CD4-positive, CD25-positive, alpha-beta regulatory T cell (primary cell): ENCODE measurements around the gene APOBEC3B. TPM values are rescaled to one million over a fixed set of nuclear protein-coding genes. Genes with fewer than 3 reads are reported as not detected.
"Not testable (repeated sequence)": the region's sequence is repeated elsewhere in the genome, so short reads cannot be mapped to it uniquely, and the experiment has no call there.

Experiments
- ATAC-seq, 2 donors: fragments of 150-1000 bp; cut with Tn5 transposase; one replicate each; pipeline ENCODE4 v1.10.0; 2021; ENCODE audit warnings: low read depth in 2 of 2, moderate number of reproducible peaks in 2 of 2, moderate library complexity in 1 of 2
- DNase-seq, 3 donors: peaks; one replicate each; pipeline versions ENCODE4 v3.0.0 to v3.0.0-alpha.2; 2012 to 2022; ENCODE audit warnings: mixed read lengths in 1 of 3
- H3K27ac ChIP-seq: one replicate; pipeline ENCODE4 v1.7.0; 2013; ENCODE audit warnings: mild to moderate bottlenecking, low read length; ENCODE audit not compliant: insufficient read depth, poor library complexity, severe bottlenecking
- H3K27me3 ChIP-seq: one replicate; pipeline ENCODE4 v1.7.0; 2013; ENCODE audit warnings: low read length; ENCODE audit not compliant: control insufficient read depth, insufficient read depth
- H3K36me3 ChIP-seq: one replicate; pipeline ENCODE4 v1.7.0; 2013; ENCODE audit warnings: mild to moderate bottlenecking, low read length, moderate library complexity; ENCODE audit not compliant: control insufficient read depth, insufficient read depth
- H3K4me1 ChIP-seq: 2 replicates; pipeline ENCODE4 v1.7.0; 2013; ENCODE audit warnings: mild to moderate bottlenecking, low read length; ENCODE audit not compliant: insufficient read depth, control insufficient read depth, poor library complexity, severe bottlenecking
- H3K4me3 ChIP-seq: one replicate; pipeline ENCODE4 v1.7.0; 2013; ENCODE audit warnings: low read depth, mild to moderate bottlenecking, low read length, moderate library complexity
- H3K9me3 ChIP-seq, 2 experiments: 1 replicate in 1 of 2; 2 replicates in 1 of 2; pipeline ENCODE4 v1.7.0; 2013; ENCODE audit warnings: low read length in 2 of 2, mild to moderate bottlenecking in 1 of 2, moderate library complexity in 1 of 2; ENCODE audit not compliant: control insufficient read depth in 2 of 2
- H3K27ac Mint-ChIP-seq, 3 donors: one replicate each; pipeline ENCODE4 v1.8.0; 2020 to 2022; ENCODE audit warnings: mild to moderate bottlenecking in 3 of 3, mixed read lengths in 3 of 3, moderate library complexity in 2 of 3
- H3K27me3 Mint-ChIP-seq: one replicate; pipeline ENCODE4 v1.8.0; 2022; ENCODE audit warnings: mild to moderate bottlenecking, mixed read lengths
- H3K36me3 Mint-ChIP-seq: one replicate; pipeline ENCODE4 v1.8.0; 2020; ENCODE audit warnings: mixed read lengths
- H3K4me1 Mint-ChIP-seq, 4 donors: one replicate each; pipeline ENCODE4 v1.8.0; 2020 to 2022; ENCODE audit warnings: mixed read lengths in 4 of 4, mild to moderate bottlenecking in 1 of 4
- H3K4me3 Mint-ChIP-seq, 4 donors: one replicate each; pipeline ENCODE4 v1.8.0; 2020 to 2022; ENCODE audit warnings: mild to moderate bottlenecking in 4 of 4, mixed read lengths in 4 of 4, moderate library complexity in 3 of 4
- H3K9me3 Mint-ChIP-seq, 7 donors: one replicate each; pipeline ENCODE4 v1.8.0; 2020 to 2022; ENCODE audit warnings: mixed read lengths in 7 of 7, mild to moderate bottlenecking in 3 of 7, moderate library complexity in 2 of 7
- polyA plus RNA-seq, 4 donors: library from polyadenylated mRNA; unstranded; fragments of 300-500 nt; fragmentation: Illumina TruSeq; gene quantifications; one replicate each; pipeline ENCODE4 v1.2.3, GENCODE V29; 2021
- total RNA-seq: library from RNA; stranded (reverse); gene quantifications from one replicate; pipeline ENCODE4 v1.2.3, GENCODE V29; 2022

The APOBEC3B gene
- total and polyA plus RNA-seq, 5 donors from 2014 or later, result 0.17 to 2.1 (median 1.4) TPM

DNA sequence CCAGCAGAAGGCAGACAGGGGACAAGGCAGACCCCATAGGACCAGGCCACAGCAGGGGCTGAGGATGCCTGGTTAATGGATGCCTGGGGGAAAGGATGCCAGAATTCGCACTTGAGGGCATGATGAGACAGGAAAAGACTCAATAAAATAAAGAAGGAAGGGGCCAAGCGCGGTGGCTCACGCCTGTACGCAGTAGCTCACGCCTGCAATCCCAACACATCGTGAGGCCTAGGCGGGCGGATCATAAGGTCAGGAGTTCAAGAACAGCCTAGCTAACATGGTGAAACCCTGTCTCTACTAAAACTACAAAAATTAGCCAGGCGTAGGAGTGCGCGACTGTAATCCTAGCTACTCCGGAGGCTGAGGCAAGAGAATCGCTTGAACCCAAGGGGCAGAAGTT lies 48.6 kb downstream of the APOBEC3B start:
- H3K36me3 Mint-ChIP-seq, result peaks cover 7% of the 10 kb centered on the region
- Histone ChIP-seq H3K4me3 (no peak overlapping the region), H3K27ac (no peak overlapping the region), H3K27me3 (no peaks in the 10 kb centered on the region), H3K36me3 (no peaks in the 10 kb centered on the region), H3K4me1 (peaks cover 2% of the 10 kb centered on the region), H3K9me3 (no peaks in the 10 kb centered on the region)
- no peak overlapping the region for H3K4me3 Mint-ChIP-seq
- no peak for ATAC-seq
- H3K9me3 Mint-ChIP-seq, result peaks cover 0 to 1% (median 0%) of the 10 kb centered on the region in 7 donors
- no peak for DNase-seq
- H3K27ac Mint-ChIP-seq, result no peak overlapping the region
- H3K4me1 Mint-ChIP-seq, result peaks cover 0 to 27% (median 10%) of the 10 kb centered on the region in 4 donors
- H3K27me3 Mint-ChIP-seq, result no peaks in the 10 kb centered on the region

DNA sequence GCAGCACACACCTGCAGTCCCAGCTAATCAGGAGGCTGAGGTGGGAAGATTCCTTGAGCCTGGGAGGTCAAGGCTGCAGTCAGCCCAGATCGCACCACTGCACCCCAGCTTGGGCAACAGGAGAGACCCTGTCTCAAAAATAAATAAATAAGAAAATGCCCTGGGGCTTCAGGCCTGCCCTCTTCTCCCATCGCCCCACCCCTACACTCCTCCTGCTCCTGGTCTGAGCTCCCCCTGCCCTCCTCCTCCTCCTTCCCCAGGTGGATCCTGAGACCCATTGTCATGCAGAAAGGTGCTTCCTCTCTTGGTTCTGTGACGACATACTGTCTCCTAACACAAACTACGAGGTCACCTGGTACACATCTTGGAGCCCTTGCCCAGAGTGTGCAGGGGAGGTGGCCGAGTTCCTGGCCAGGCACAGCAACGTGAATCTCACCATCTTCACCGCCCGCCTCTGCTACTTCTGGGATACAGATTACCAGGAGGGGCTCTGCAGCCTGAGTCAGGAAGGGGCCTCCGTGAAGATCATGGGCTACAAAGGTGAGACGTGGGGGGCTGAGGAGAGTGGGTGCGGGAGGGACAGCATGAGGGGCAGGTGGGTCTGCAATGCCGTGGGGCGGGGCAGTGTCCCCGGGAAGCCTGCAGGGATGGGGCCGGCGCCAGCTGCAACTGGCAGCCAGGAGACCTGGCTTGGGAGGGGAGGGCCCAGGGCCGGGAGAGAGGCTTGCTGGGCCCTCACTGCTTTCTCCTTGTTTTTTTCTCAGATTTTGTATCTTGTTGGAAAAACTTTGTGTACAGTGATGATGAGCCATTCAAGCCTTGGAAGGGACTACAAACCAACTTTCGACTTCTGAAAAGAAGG lies 49.5 kb downstream of the APOBEC3B start:
- not testable (repeated sequence) for H3K27me3 ChIP-seq, H3K36me3 Mint-ChIP-seq, DNase-seq, H3K27ac ChIP-seq, H3K4me1 ChIP-seq, H3K9me3 Mint-ChIP-seq, H3K9me3 ChIP-seq, H3K4me3 Mint-ChIP-seq, H3K4me3 ChIP-seq, ATAC-seq, H3K27me3 Mint-ChIP-seq, H3K36me3 ChIP-seq
- H3K4me1 Mint-ChIP-seq, result peaks cover 0 to 24% (median 6%) of the 10 kb centered on the region in 4 donors
- H3K27ac Mint-ChIP-seq, result peak overlapping the region in 1 of 3 donors; percentile 29

DNA sequence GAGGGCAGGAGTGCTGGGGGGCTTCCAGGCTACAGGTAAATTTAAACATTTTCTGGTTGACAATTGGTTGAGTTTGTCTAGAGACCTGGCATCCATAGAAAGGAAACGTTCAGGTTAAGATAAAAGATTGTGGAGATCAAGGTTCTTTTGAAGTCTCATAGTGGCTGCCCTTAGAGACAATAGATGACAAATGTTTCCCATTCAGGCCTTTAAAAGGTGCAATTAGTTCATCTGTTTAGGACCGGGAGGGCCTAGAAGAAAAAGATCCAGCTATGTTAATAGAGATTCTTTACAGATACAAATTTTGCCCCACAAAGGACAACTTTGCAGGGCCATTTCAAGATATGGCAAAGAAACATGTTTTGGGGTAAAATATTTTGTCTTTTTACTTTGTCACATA lies 54.9 kb downstream of the APOBEC3B start:
- H3K36me3 Mint-ChIP-seq, H3K27me3 ChIP-seq, ATAC-seq, H3K36me3 ChIP-seq, H3K27me3 Mint-ChIP-seq, H3K4me3 ChIP-seq, H3K9me3 Mint-ChIP-seq, H3K9me3 ChIP-seq, DNase-seq, H3K27ac ChIP-seq: not testable (repeated sequence)
- Mint-ChIP-seq H3K4me3 (peak overlapping the region in 1 of 4 donors; percentile 70), H3K27ac (peak overlapping the region in 2 of 3 donors; percentile 56 to 87), H3K4me1 (peaks cover 6 to 40% (median 17%) of the 10 kb centered on the region in 4 donors)
- peaks cover 13% of the 10 kb centered on the region for H3K4me1 ChIP-seq

DNA sequence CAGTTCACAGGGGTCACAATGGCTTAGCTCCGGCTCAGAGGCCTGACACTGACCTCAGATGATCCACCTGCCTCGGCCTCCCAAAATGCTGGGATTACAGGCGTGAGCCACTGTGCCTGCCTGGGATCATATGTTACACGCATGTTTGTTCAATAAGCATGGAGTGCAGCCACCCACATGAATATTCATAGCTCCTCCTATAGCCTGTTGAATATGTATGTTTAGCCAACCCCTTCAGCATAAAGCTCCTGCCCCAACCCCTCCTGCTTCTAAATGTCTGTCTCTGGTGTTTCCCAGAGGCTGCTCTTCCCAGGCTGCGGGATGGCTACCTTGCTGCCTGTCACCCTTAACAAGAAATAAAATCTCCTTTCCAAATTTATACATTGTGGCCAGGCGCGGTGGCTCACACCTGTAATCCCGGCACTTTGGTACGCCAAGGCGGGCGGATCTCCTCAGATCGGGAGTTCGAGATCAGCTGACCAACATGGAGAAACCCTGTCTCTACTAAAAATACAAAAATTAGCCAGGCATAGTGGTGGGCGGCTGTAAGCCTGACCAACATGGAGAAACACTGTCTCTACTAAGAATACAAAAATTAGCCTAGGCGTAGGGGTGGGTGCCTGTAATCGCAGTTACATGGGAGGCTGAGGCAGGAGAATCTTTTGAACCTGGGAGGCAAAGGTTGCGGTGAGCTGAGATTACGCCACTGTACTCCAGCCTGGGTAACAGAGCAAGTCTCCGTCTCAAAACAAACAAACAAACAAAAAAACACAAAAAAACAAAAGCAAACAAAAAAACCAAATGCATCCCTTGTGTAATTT lies 57.4 kb downstream of the APOBEC3B start:
- no peaks in the 10 kb centered on the region for H3K27me3 ChIP-seq
- ATAC-seq, result no peak
- no peaks in the 10 kb centered on the region for H3K9me3 ChIP-seq
- peaks cover 13% of the 10 kb centered on the region for H3K4me1 ChIP-seq
- peaks cover 2% of the 10 kb centered on the region for H3K36me3 ChIP-seq
- no peak for DNase-seq
- Mint-ChIP-seq H3K4me3 (peak overlapping the region; percentile 66 to 83 (median 79)), H3K4me1 (peaks cover 6 to 50% (median 19%) of the 10 kb centered on the region in 4 donors), H3K36me3 (peaks cover 7% of the 10 kb centered on the region), H3K9me3 (no peaks in the 10 kb centered on the region), H3K27ac (peak overlapping the region; percentile 73 to 93 (median 92)), H3K27me3 (no peaks in the 10 kb centered on the region)
- no peak overlapping the region for H3K4me3 ChIP-seq
- H3K27ac ChIP-seq, result peak overlapping the region; percentile 78

DNA sequence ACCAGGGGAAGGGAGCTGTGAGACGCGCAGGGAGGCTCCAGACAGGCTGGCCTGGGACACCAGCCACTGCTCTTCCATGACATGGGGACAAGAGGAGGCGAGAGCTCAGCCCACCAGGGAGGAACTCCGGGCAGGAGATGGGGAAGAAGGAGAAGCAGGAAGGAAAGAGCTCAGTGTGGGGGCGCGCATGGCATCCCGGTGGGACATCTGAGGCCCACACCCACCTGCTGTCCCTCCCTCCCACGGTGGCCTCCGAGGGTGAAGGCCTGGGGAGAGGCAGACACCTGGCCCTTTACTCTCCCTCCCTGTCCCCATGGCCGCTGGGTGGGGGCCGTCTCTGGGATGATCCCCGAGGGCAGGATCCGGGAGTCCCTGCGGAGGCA lies 58.0 kb downstream of the APOBEC3B start:
- not testable (repeated sequence) for H3K9me3 Mint-ChIP-seq, H3K9me3 ChIP-seq, H3K27me3 Mint-ChIP-seq, H3K27me3 ChIP-seq, DNase-seq, H3K36me3 Mint-ChIP-seq, H3K4me3 ChIP-seq, ATAC-seq, H3K36me3 ChIP-seq
- Mint-ChIP-seq H3K4me3 (peak overlapping the region; percentile 66 to 88 (median 82)), H3K4me1 (peaks cover 6 to 54% (median 19%) of the 10 kb centered on the region in 4 donors), H3K27ac (peak overlapping the region; percentile 73 to 93 (median 92))
- Histone ChIP-seq H3K27ac (peak overlapping the region; percentile 78), H3K4me1 (peaks cover 13% of the 10 kb centered on the region)

DNA sequence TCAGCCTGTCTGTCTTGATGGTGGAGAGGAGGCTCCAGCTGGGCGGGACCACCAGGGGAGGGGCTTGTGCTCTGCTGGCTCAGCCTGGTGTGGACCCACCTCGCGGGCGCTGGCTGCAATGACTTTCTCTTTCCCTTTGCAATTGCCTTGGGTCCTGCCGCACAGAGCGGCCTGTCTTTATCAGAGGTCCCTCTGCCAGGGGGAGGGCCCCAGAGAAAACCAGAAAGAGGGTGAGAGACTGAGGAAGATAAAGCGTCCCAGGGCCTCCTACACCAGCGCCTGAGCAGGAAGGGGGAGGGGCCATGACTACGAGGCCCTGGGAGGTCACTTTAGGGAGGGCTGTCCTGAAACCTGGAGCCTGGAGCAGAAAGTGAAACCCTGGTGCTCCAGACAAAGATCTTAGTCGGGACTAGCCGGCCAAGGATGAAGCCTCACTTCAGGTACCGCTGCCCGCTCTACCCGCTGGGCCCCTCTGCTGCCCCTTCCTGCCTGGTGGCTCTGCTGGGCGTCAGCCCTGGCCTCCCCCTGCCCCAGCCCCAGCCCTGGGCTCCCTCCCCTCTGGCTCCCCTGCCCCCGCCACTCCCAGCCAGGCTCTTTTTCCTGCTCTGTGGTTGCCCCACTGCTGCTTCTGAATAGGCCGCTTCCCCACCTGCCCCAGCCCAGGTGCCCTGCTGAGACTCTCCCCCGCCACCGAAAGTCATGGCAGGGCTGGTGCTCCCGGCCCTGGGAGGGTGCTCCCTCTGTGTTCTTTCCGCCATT lies 58.6 kb downstream of the APOBEC3B start, which contains the start of gene APOBEC3F:
APOBEC3F (plus strand) TSS at position 327 of the 759 bp plus-strand sequence; CDS start at position 424, 97 bp downstream.
- peak; percentile 55 to 63 (median 57) for DNase-seq
- ATAC-seq, result peak; percentile 91
- H3K9me3 ChIP-seq, H3K27me3 Mint-ChIP-seq, H3K9me3 Mint-ChIP-seq, H3K36me3 ChIP-seq, H3K27me3 ChIP-seq: not testable (repeated sequence)
- Mint-ChIP-seq H3K4me3 (peak within 1 kb of the TSS; percentile 88 to 96 (median 89)), H3K36me3 (peaks cover 13% of the 10 kb centered on the region), H3K27ac (peak within 1 kb of the TSS; percentile 92 to 93 (median 93)), H3K4me1 (peaks cover 6 to 58% (median 19%) of the 10 kb centered on the region in 4 donors)
- H3K27ac ChIP-seq, result peak within 1 kb of the TSS; percentile 78
- peaks cover 13% of the 10 kb centered on the region for H3K4me1 ChIP-seq
- peak within 1 kb of the TSS; percentile 76 for H3K4me3 ChIP-seq

DNA sequence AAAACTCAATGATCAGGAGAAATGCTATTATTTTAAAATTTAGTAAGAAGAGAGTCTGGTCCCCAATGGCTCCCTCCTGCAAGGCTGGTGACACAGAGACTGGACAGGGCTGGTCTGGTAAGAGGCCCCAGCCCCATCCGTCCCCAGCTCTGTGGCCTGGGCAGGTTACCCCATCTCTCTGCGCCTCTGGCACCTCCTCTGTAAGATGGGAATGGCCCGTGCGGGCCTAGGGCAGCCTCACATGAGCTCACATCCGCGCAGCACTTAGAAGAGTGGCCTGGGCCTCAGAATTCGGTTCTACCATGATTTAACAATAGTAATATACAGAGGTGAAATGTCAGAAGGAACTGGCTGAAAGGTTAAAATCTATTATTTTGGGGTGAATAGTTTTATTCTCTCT lies 59.8 kb downstream of the APOBEC3B start:
- peak overlapping the region; percentile 88 to 96 (median 89) for H3K4me3 Mint-ChIP-seq

More for the DNA sequence above, 59.8 kb downstream of the APOBEC3B start:
- peaks cover 4 to 52% (median 16%) of the 10 kb centered on the region in 4 donors for H3K4me1 Mint-ChIP-seq
- H3K27me3 ChIP-seq, result no peaks in the 10 kb centered on the region
- H3K27ac Mint-ChIP-seq, result peak overlapping the region; percentile 69 to 93 (median 92)
- peaks cover 9% of the 10 kb centered on the region for H3K36me3 ChIP-seq
- H3K4me1 ChIP-seq, result peaks cover 13% of the 10 kb centered on the region
- no peak for DNase-seq
- peak overlapping the region; percentile 33 for H3K27ac ChIP-seq
- no peak for ATAC-seq
- H3K9me3 Mint-ChIP-seq, result no peaks in the 10 kb centered on the region
- H3K36me3 Mint-ChIP-seq, result peaks cover 13% of the 10 kb centered on the region
- no peaks in the 10 kb centered on the region for H3K27me3 Mint-ChIP-seq
- H3K4me3 ChIP-seq, result no peak overlapping the region
- no peaks in the 10 kb centered on the region for H3K9me3 ChIP-seq
